GM12878 (cell line): Measurements from ENCODE around the gene GCK. TPM values are rescaled to one million over a fixed set of nuclear protein-coding genes. Genes with fewer than 3 reads are reported as not detected.

Experiments used
- ATAC-seq: fragments of 200-7000 bp; cut with Tn5 transposase; 3 replicates; pipeline ENCODE4 v1.9.1; 2020; ENCODE audit warnings: mild to moderate bottlenecking, moderate library complexity
- BruUV-seq: library from RNA; stranded (reverse); fragments of 400-500 nt; replicated peaks from 2 replicates; lab custom pipeline; 2021; lab: Mats Ljungman, UMichigan
- CTCF ChIA-PET: fragments of 300-600 bp; sonication (Branson Sonifier 250); formaldehyde crosslinking; extraction: SDS; loops from one replicate; lab custom pipeline; 2021; ENCODE audit warnings: inconsistent platforms; lab: Yijun Ruan, JAX
- POLR2A ChIA-PET: fragments of 350-600 bp; formaldehyde crosslinking; extraction: SDS; loops from one replicate; lab custom pipeline; 2021; ENCODE audit warnings: inconsistent platforms; lab: Charles Lee
- RAD21 ChIA-PET: fragments of 300-600 bp; sonication (Branson Sonifier 250); formaldehyde crosslinking; loops from one replicate; lab custom pipeline; 2023; ENCODE audit warnings: antibody characterized with exemption; ENCODE audit not compliant: unreplicated experiment; lab: Charles Lee
- SMC1A ChIA-PET: fragments of 300-600 bp; sonication (Branson Sonifier 250); formaldehyde crosslinking; loops from one replicate; lab custom pipeline; 2023; ENCODE audit not compliant: unreplicated experiment, uncharacterized antibody; lab: Charles Lee
- DNase-seq: peaks from one replicate; pipeline ENCODE4 v3.0.0-alpha.2; 2011; ENCODE audit warnings: low read depth, low spot score
- FAIRE-seq: peaks from 3 replicates; lab custom pipeline; 2011; peaks lifted over from hg19 to GRCh38; lab: Jason Lieb, UNC
- H2AFZ ChIP-seq: 2 replicates; pipeline ENCODE4 v1.6.0; 2011; ENCODE audit warnings: low read depth, low read length, control low read depth; ENCODE audit not compliant: control insufficient read depth
- H3K27ac ChIP-seq: 2 replicates; pipeline ENCODE4 v1.5.1; 2011; ENCODE audit warnings: control low read depth; ENCODE audit not compliant: control insufficient read depth, insufficient read depth
- H3K27me3 ChIP-seq, 2 experiments: replicated peaks in 1 of 2; 2 replicates each; pipeline versions ENCODE4 v1.6.0 to v1.6.1; 2011; ENCODE audit warnings: low read length in 1 of 2; ENCODE audit not compliant: control insufficient read depth in 2 of 2, insufficient read depth in 2 of 2
- H3K36me3 ChIP-seq, 2 experiments: 2 replicates each; pipeline ENCODE4 v1.5.1; 2011; ENCODE audit warnings: low read length in 1 of 2; ENCODE audit not compliant: control insufficient read depth in 2 of 2, insufficient read depth in 2 of 2
- H3K4me1 ChIP-seq: 2 replicates; pipeline ENCODE4 v1.6.1; 2011; ENCODE audit warnings: mild to moderate bottlenecking, low read length, moderate library complexity, mixed read lengths; ENCODE audit not compliant: control insufficient read depth, insufficient read depth
- H3K4me2 ChIP-seq: 2 replicates; pipeline ENCODE4 v1.6.0; 2011; ENCODE audit warnings: control low read depth; ENCODE audit not compliant: control insufficient read depth, insufficient read depth
- H3K4me3 ChIP-seq: fragments of 200-600 bp; sonication (generic); 2 replicates; pipeline ENCODE4 v1.5.1; 2016
- H3K79me2 ChIP-seq: 2 replicates; pipeline ENCODE4 v1.6.0; 2011; ENCODE audit warnings: low read length; ENCODE audit not compliant: control insufficient read depth, insufficient read depth
- H3K9ac ChIP-seq: 2 replicates; pipeline ENCODE4 v1.8.0; 2011; ENCODE audit warnings: low read length, control low read depth, mixed read lengths; ENCODE audit not compliant: control insufficient read depth, insufficient read depth
- H3K9me3 ChIP-seq: replicated peaks from 3 replicates; pipeline ENCODE4 v1.5.1; 2011; ENCODE audit warnings: mild to moderate bottlenecking, low read length; ENCODE audit not compliant: control insufficient read depth, insufficient read depth
- H4K20me1 ChIP-seq: 2 replicates; pipeline ENCODE4 v1.6.0; 2011; ENCODE audit not compliant: control insufficient read depth, insufficient read depth
- BCL11A ChIP-seq: IDR thresholded peaks from 2 replicates; pipeline ENCODE4 v1.6.1; 2011; ENCODE audit warnings: low read depth, low read length
- CHD4 ChIP-seq: fragments of 200-600 bp; sonication (generic); IDR thresholded peaks from 2 replicates; pipeline ENCODE4 v1.6.1; 2016; ENCODE audit warnings: mild to moderate bottlenecking
- LARP7 ChIP-seq: fragments of 450-650 bp; IDR thresholded peaks from 2 replicates; pipeline ENCODE4 v1.6.1; 2017; ENCODE audit warnings: mild to moderate bottlenecking
- MTA2 ChIP-seq: fragments of 450-650 bp; IDR thresholded peaks from 2 replicates; pipeline ENCODE4 v1.6.1; 2016; ENCODE audit warnings: low read depth, mild to moderate bottlenecking, moderate library complexity
- POLR2AphosphoS2 ChIP-seq: IDR thresholded peaks from 2 replicates; pipeline ENCODE4 v1.6.1; 2011; ENCODE audit warnings: low read depth, mild to moderate bottlenecking, low read length, improper control_type of control experiment, moderate library complexity
- RUNX3 ChIP-seq: IDR thresholded peaks from 2 replicates; pipeline ENCODE4 v1.6.1; 2012; ENCODE audit warnings: low read length, inconsistent platforms
- WGBS: methylation state at CpG from one replicate; pipeline ENCODE4 v1.1.6; 2016; ENCODE audit warnings: low lambda C conversion rate; ENCODE audit not compliant: insufficient replicate concordance, insufficient coverage; ENCODE audit errors: missing lambda C conversion rate; 5-methylcytosine and 5-hydroxymethylcytosine counted together
- in situ Hi-C: fragments of 300-500 bp; cut with MboI; formaldehyde crosslinking; loops from 9 replicates; pipeline ENCODE4 v1.14.3; 2018; ENCODE audit warnings: mixed read lengths
- intact Hi-C: fragments of 100-400 bp; cut with micrococcal nuclease; formaldehyde crosslinking; loops from one replicate; pipeline ENCODE4 v1.14.2; 2022; ENCODE audit not compliant: unreplicated experiment
- polyA plus RNA-seq, 11 experiments: library from polyadenylated mRNA; depleted of rRNA in 4 of 11; unstranded in 6 of 11; stranded (reverse) in 5 of 11; fragments of >200 nt; fragmentation: Nextera tagmentation in 4 of 11; fragmentation: Illumina TruSeq in 1 of 11; extraction: Ambion mirVana in 4 of 11; extraction: Trizol in 1 of 11; gene quantifications; 1 replicate in 1 of 11; 2 replicates in 10 of 11; pipeline versions ENCODE4 v1.2.1 to v1.2.3, GENCODE V29; 2011 to 2016; ENCODE audit warnings: inconsistent platforms in 2 of 11, missing spikeins in 2 of 11, low read depth in 1 of 11
- total RNA-seq, 4 experiments: library from RNA; depleted of rRNA in 3 of 4; stranded (reverse); fragments of >200 nt in 3 of 4; fragmentation: Illumina TruSeq in 1 of 4; extraction: Trizol in 1 of 4; gene quantifications; 2 replicates each; pipeline versions ENCODE4 v1.2.1 to v1.2.3, GENCODE V29; 2013 to 2021
- TF ChIP-seq, protein P1 (sequence below): fragments of 450-650 bp; IDR thresholded peaks from 2 replicates; pipeline ENCODE4 v1.6.1; 2017; ENCODE audit warnings: mild to moderate bottlenecking, low read depth, inconsistent platforms; ENCODE audit not compliant: poor library complexity, severe bottlenecking
- TF ChIP-seq, protein P2 (sequence below): fragments of 450-650 bp; IDR thresholded peaks from 2 replicates; pipeline ENCODE4 v1.6.1; 2017; ENCODE audit warnings: mild to moderate bottlenecking, moderate library complexity

The GCK gene
- total and polyA plus RNA-seq, 10 of the 15 experiments (the other 5 are each of a cell fraction or from before 2014, with no cell fraction given) = 0.06 to 0.16 TPM; not detected in 8

DNA sequence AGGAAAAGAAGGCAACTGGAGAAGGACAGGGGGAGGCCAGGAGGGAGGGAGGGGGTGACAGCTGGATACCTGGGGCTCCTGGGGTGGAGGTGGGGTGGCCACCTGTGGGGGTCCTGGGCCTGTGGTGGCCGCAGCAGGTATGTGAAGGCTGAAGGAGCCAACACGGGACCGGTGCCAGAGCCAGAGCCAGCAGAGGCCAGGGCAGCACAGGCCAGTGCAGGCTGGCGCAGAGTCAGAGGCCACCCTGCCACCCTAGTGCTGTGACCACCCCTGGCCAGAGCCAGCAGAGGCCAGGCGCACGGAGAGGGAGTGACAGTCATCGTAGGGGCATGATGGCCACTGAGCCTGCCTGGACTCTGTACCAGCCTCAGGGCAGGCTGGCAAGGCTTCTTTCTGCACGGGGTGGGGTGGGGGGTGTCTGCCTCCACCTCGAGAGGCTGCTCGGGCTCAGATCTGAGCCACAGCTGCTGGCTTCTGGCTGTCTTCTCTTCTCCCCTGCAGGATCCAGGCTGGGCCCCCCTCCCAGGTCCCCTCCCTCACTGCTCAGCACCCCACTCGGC is 40.4 kb upstream of the GCK start:
- no peak overlapping the region for H2AFZ ChIP-seq
- no peaks in the 10 kb centered on the region for H3K9me3 ChIP-seq
- no peak overlapping the region for H3K9ac ChIP-seq
- H3K4me2 ChIP-seq = no peak overlapping the region
- no peak for FAIRE-seq
- intact Hi-C loops (no loop called here), in situ Hi-C loops (no loop called here)
- H3K27ac ChIP-seq = no peak overlapping the region
- TF ChIP-seq, protein P1, sequence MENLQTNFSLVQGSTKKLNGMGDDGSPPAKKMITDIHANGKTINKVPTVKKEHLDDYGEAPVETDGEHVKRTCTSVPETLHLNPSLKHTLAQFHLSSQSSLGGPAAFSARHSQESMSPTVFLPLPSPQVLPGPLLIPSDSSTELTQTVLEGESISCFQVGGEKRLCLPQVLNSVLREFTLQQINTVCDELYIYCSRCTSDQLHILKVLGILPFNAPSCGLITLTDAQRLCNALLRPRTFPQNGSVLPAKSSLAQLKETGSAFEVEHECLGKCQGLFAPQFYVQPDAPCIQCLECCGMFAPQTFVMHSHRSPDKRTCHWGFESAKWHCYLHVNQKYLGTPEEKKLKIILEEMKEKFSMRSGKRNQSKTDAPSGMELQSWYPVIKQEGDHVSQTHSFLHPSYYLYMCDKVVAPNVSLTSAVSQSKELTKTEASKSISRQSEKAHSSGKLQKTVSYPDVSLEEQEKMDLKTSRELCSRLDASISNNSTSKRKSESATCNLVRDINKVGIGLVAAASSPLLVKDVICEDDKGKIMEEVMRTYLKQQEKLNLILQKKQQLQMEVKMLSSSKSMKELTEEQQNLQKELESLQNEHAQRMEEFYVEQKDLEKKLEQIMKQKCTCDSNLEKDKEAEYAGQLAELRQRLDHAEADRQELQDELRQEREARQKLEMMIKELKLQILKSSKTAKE = no peak
- TF ChIP-seq, protein P2, sequence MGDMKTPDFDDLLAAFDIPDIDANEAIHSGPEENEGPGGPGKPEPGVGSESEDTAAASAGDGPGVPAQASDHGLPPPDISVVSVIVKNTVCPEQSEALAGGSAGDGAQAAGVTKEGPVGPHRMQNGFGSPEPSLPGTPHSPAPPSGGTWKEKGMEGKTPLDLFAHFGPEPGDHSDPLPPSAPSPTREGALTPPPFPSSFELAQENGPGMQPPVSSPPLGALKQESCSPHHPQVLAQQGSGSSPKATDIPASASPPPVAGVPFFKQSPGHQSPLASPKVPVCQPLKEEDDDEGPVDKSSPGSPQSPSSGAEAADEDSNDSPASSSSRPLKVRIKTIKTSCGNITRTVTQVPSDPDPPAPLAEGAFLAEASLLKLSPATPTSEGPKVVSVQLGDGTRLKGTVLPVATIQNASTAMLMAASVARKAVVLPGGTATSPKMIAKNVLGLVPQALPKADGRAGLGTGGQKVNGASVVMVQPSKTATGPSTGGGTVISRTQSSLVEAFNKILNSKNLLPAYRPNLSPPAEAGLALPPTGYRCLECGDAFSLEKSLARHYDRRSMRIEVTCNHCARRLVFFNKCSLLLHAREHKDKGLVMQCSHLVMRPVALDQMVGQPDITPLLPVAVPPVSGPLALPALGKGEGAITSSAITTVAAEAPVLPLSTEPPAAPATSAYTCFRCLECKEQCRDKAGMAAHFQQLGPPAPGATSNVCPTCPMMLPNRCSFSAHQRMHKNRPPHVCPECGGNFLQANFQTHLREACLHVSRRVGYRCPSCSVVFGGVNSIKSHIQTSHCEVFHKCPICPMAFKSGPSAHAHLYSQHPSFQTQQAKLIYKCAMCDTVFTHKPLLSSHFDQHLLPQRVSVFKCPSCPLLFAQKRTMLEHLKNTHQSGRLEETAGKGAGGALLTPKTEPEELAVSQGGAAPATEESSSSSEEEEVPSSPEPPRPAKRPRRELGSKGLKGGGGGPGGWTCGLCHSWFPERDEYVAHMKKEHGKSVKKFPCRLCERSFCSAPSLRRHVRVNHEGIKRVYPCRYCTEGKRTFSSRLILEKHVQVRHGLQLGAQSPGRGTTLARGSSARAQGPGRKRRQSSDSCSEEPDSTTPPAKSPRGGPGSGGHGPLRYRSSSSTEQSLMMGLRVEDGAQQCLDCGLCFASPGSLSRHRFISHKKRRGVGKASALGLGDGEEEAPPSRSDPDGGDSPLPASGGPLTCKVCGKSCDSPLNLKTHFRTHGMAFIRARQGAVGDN = no peak
- no peak for TF ChIP-seq LARP7
- TF ChIP-seq RUNX3 = no peak
- TF ChIP-seq POLR2AphosphoS2 = no peak
- TF ChIP-seq CHD4 = no peak
- no peak for TF ChIP-seq BCL11A
- TF ChIP-seq MTA2 = no peak
- ChIA-PET SMC1A (no interaction called here), POLR2A (no interaction called here), RAD21 (no interaction called here), CTCF (interaction anchor here (0.7 to 1.3 kb wide), 2 partner anchors 12 to 305 kb away, joined by 3 read pairs; no protein-coding TSS in a partner anchor)
- no peaks in the 10 kb centered on the region for H3K79me2 ChIP-seq
- no TSS peak for BruUV-seq
- no peak for ATAC-seq
- H3K4me3 ChIP-seq = no peak overlapping the region
- no peaks in the 10 kb centered on the region for H3K27me3 ChIP-seq
- no peaks in the 10 kb centered on the region for H4K20me1 ChIP-seq
- H3K36me3 ChIP-seq = no peaks in the 10 kb centered on the region
- H3K4me1 ChIP-seq = no peaks in the 10 kb centered on the region
- WGBS = 37% methylated on average over 11 of the region's 11 CpGs
- DNase-seq = no peak
